ENCODE measurements around the gene CPNE5.
"Not testable (repeated sequence)": the region's sequence is repeated elsewhere in the genome, so short reads cannot be mapped to it uniquely, and the experiment has no call there.

The CPNE5 gene

DNA sequence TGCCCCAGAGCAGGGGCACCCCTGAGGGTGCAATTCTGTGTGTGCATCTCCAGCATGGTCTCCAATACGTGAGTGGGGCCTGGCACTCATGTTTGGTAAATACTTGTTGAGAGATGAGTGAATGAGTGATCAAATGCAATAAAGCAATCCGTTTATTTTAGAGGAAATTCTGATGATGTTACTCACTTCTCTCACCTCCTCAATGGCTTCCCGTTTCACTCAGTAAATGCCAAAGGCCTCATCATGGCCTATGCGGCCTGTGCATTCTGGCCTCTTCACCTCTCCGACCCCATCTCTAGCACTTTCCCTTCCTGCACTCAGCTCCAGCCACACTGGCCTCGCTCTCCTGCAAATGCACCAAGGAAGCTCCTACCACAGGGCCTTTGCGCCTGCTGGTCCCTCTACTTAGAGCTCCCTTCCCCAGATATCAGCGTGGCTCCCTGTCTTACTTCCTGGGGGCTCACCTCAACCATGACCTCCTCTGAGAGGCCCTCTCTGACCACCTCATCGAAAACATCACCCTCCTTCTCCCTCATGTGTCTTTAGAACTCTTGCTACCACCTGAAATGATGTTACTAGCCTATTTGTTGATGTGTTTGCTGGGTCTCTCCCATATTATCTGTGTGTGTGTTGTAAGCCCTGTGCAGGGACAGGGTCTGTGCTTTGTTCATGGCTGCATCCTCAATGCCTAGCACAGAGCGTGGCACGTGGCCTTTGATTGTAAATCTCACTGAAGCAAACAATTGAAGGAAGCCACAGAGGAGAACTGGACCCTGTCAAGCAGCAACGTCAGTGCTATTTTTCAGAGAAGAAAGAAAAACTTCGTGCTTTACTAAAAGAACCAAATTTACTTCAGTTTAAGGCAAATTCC lies 99.1 kb downstream of the CPNE5 start:
- no peak for DNase-seq

DNA sequence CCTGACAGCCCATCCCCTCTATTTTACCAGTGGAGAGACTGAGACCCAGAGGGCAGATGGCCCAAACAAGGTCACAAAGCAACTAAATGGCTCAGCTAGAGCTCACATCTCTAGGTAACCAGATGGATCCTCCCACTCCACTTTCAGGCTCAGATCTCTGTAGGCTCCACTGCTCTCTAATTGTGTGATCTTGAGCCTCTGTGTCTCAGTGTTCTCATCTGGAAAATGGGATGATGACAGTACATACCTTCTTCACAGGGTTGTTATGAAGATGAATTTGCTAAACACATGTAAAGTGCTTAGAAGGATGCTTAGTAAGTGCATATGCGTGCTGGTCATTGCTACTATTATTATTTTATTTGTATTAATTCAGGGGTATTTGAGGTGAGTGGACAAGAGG lies 101.1 kb downstream of the CPNE5 start:
- no peak for DNase-seq

DNA sequence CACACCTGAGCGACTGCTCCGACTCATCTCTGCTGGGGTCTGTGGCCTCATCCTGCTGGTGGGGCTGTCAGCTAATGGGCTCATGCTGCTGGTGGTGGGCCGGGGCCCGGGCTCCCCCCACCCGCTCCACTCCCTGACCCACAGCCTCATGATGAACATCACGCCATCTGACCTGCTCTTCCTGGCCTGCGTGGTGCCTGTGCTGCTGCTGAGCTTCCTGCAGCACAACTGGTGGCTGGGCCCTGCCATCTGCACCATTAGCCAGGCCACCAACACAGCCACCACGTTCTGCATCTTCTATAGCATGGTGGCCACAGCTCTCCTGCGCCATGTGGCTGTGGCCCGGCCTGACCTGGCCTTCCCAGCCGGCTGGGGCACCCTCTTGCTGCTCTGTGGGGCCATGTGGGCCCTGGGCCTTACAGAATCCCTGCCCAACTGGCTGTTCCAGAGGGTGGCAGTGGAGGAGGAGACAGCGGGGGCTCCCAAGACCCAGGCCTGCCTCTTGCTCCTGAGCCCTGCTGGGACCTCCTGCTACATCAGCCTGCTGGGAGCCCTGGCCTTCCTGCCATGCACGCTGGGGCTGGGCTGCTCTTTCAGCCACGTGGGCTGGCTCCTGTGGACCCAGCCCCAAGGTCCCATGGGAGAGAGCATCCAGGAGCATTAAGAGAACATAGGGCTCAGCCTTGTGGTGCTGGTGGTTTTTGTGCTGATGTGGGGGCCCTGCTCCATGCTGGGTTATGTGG lies 102.0 kb downstream of the CPNE5 start:
- no peak for DNase-seq

DNA sequence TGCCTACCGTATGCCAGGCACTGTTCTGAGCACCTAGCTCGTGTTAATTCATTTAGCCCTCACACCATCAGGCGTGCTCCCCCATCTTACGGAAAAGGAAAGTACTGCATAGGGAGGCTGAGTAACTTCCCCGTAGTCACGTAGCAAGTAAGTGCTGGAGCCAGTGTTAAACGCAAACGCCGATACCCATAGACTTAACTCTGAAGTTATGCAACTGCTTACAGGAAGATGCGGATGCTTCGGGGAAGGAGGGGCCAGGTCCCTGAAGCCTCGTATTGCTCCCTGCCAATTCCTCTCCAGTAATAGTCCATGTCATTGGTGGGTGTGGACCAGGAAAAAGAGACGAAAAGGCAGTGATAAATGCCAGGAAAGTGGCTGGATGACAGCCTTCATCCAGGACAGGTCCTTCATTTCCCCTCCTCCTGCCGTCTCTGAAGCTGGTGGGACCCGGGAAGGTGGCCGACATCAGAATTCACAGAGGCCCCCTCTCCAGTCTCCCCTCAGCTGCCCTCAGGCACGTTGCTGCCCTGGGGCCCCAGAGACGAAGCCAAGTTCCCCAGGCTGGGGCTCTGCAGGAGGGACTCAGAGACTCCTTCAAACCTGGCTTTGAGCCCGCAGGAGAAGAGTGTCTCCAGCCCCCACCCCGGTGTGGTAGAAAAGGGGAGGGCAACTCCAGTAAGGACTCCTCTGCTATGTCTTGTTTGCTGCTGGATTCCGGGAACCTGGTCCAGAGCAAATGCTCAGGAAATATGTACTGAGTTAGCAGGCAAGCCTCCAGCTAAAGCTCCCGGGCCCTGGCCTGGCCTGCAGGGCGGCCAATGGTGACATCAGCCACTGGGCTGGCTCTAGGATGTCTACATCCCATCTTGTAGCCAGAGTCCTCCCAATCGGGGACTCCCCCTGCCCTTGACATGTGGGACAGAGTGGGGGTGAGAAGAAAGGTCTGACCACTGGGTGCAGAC lies 103.9 kb downstream of the CPNE5 start:
- peak; percentile 54 for DNase-seq

DNA sequence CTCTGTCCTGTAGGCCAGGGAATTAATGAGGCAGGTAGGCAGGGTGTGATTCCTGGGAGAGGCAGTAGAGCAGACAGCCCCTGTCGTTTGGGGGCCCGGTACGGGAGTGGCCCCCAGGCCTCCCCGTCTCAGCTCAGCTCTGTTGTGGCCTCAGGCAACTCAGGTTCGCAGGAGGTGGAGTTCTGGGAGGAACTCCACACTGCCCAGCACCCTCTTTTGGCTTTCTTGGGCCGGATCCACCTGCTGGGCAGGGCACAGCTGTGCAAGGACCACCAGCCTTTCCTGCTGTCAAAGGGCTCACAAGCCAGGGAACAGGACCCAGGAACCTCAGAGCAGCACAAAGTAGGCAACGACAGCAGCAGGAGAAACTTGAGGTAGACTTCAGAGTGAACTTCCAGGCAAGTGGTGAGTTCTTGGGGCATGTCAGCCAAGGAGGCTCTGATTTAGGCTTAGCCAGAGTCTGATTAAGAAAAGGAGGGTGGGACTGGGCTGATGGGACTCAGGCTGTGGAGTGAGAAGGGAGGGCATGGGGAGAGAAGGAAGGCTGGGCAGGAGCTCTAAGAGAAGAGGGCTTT lies 104.7 kb downstream of the CPNE5 start:
- no peak for DNase-seq

DNA sequence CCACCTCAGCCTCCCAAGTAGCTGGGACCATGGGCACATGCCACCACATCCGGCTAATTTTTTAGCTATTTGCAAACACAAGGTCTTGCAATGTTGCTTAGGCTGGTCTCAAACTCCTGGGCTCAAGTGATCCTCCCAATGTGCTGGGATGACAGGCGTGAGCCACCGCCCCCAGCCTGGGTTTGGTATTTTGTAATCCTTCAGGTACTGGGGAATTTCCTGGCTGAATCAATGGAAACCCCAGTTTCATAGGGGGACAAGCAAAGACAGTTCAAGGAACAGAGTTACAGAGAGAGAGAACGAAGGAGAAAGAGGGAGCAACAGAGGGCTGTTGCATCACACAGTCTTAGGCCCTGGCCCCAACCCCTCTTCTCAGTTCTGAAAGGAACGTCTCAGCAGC lies 105.9 kb downstream of the CPNE5 start:
- no peak for DNase-seq

DNA sequence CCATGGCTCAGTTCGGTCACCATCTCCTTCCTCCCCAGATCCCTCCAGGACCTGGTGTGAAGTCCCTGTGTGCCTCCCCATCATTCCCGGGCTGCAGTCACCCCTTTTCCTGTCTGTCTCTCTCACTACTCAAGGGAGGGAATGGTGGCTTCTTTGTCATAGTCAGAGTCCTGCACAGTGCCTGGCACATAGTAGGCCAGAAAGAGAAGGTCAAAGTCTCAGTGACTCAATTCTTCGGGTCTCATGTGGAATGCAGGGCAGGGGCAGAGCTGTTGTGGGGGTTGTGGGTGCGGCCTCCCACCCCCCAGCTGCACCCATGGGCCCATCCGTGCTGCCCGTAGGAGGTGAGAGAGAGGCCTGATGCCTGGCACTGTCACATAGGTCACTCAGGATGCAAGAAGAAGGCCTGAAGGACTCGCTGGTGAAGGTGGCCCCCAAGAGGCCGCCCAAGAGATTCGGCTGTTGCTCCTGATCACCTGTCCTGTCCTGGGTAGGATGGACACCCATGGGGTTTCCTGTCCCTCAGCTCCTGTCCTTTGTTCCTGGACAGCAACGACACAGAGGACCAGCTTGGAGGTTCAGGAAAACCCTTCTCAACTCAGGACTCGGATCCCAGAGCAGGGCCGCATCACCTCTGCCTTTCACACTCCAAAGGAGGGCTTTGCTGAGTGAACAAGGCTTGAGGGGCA lies 107.5 kb downstream of the CPNE5 start:
- DNase-seq: peak; percentile 23

DNA sequence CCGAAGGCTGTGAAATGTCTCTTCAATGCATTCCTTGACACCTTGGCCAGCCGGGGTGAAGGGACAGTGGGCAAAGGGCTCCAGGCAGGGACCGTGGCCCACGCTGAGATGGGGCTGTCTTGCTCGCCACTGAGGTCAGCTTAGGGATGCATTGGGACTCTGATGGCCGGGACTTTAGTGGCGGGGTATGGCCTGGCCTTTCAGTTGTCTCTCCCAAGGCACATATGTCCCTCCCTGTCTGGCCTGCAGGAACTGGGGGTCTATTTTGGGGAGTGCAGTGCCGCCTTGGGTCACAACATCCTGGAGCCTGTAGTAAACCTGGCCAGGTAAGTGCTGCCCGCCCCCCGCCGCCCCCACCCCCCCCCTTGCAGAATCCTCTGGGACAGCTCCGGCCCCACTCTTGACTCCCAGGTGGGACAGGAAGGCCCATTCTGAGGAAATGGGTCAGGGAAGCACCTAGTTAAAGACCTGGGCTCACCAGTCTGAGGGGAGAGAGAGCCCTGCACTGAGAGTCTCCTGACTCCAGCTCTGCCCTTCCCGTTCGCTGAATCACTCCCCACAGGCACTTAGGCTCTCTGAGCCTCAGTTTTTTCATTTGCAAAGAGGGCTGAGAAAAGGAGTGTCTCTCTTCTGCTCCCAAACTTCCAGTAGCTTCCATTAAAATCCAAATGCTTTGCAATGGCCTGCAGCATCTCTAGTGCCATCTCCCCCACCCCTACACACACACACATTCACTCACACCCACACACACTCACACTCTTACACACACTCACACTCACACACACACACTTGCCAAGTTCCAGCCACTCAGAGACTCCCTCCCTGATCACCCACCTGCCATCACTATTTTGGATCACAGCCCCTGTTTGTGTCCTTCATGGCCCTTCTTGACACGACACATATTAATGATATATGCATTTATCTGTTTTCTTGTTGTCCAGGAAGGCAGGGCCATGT lies 108.5 kb downstream of the CPNE5 start:
- DNase-seq: no peak

DNA sequence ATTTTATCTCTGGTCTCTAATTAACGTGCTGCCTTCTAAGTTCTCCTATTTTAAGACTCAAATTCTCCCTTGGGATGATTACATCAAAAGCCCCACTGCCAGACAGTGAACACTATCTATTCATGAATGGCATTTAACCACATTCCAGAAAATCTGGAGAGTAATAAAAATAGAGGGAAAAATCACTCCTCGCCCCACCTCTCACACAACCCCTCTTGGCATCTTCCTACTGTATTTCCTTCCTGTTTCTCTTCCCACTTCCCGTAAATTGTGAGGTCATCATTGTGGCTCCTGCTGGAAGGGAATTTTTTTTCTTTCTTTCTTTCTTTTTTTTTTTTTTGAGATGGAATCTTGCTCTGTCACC lies 110.1 kb downstream of the CPNE5 start:
- DNase-seq: no peak

DNA sequence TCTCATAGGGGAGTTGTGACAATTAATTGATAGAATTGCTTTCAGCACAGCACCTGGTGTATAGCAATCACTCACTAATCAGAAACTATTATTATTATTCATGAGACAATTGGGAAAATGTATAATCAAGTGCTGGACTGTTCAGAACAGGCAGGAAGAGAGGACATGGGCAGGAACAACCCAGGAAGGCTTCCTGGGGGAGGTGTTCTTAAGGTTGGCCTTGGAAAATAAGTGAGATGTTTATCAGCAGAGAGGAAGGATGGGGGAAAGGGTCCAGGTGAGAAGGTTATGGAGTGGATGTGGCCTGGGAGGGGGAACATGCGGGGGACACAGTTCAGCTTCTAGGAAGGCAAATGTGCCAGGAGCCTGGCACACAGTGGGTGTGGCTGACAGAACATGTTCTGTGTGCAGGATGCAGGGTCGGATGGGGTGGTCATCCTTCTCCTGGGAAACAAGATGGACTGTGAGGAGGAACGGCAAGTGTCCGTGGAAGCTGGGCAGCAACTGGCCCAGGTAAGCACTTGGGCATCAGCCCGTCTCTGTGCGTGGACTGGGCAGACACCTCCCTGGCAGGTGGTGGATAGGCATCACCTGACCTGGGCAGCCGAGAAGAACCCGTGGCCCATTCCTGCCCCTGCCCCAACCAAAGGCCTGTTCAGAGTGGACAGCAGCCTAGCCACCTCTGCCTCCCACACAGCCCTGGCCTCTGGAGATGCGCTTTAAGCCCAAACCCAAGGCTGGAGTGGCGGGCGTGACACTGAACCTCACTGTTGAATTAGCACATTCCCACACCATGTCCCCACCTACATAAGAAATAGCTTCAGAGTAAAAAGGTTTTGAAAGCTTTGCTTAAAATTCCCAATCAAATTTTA lies 110.7 kb downstream of the CPNE5 start:
- no peak for DNase-seq

DNA sequence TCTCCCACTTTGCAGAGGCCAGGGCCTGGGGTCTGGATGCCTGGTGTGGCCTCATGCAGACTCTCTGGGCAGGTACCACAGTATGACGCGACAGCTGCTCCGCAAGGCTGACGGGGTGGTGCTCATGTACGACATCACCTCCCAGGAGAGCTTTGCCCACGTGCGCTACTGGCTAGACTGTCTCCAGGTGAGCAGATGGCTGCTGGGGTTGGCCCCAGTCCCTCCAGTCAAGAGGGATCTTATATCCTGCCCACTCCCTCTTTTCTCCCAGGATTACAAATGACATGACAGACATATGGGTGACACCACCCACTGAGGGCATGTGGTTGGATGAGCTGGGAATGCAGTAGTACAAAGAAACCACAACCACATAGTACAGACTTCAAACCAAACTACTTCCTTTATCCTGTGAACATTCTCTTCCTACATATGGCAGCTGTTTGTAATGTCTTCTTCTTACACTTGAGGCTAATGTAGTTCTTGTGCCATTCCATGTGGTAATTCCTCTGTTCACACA lies 111.7 kb downstream of the CPNE5 start:
- DNase-seq: peak; percentile 99

DNA sequence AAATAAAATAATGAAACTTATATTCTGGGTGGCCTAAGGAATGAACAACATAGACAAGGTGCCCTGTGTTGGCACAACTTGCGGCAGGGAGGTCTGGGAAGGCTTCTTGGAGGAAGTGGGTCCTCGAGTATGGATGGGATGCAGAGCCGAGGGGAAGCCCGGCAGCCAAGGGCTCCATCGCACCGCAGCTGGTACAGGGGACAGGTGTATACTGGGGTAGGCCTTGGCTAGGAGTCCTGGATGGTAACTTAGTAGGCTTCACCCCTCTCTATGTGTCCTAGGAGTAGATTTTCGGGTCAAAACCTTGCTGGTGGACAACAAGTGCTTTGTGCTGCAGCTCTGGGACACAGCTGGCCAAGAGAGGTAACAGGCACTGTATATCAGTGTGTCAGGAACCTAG lies 113.7 kb downstream of the CPNE5 start:
- no peak for DNase-seq

DNA sequence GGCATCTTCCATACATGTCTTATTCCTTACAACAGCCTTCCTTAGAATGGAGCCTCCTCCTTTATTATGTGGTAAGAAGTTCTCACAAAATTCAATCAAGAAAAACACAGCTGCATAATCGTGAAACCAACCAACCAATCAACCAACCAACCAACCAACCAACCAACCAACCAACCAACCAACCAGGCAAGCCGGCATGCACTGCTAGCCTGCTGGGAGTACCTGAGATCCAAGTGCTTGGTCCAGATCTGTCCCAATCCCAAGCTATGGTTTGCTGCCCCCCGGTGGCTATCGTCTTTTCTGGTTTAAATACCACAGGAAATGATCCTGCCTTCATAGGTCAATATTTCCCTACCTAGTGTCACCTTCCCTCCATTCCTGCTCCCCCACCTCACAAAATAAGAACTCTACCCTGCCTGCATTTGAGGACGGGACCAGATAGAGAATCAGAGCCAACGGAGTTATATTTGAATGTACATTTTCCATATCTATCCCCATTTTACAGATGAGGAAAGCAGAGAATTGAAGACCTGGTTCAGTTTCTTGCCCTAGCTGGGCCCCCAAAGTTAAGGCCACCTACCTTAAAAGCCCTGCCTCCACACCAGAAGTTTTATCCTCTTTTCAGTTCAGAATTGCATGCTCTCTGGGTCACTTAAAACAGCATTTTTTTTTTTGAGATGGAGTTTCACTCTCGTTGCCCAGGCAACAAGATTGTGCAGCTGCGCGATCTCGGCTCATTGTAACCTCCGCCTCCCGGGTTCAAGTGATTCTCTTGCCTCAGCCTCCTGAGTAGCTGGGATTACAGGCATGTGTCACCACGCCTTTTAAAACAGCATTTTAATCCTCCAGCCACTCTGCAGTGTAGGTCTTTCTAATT lies 114.5 kb downstream of the CPNE5 start:
- peak; percentile 88 for DNase-seq

DNA sequence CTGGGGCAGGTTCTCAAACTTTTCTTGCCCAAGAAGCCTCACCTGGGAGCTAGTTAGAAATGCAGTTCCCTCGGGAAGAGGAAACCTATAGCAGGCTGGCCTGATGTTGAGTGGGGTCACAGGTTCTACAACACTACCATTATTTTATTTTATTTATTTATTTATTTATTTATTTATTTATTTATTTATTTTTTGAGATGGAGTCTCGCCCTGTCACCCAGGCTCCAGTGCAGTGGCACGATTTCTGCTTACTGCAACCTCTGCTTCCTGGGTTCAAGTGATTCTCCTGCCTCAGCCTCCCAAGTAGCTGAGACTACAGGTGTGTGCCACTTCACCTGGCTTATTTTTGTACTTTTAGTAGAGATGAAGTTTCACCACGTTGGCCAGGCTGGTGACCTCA lies 115.3 kb downstream of the CPNE5 start:
- not testable (repeated sequence) for DNase-seq

DNA sequence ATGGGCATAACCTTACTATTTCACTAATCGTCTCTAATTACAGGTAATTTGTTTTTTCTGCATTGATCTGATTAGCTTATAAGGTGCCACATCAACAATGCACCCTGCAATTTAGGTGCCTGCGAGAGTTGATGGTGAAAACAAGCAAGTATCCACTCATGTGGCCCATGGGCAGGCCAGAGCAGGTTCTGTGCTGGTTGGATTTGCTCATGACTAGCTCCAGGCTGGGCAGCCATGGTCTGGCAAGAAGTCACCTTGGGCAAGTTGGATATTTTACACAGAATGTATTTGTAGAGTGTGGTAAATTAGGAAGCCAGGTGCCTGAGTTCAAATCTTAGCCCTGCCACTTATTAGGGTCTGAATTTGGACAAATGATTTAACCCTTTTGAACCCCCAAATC lies 116.4 kb downstream of the CPNE5 start:
- DNase-seq: peak; percentile 89

DNA sequence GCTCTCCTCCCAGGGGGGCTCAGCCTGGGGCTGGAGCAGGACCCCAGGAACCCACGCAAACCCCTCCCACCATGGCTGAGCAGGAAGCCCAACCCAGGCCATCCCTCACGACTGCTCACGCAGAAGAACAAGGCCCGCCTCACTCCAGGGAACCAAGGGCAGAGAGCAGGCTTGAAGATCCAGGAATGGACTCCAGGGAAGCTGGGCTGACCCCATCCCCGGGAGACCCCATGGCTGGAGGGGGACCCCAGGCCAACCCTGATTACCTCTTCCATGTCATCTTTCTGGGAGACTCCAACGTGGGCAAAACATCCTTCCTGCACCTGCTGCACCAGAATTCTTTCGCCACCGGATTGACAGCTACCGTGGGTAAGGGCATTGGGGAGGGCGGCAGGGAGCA lies 116.9 kb downstream of the CPNE5 start:
- no peak for DNase-seq

DNA sequence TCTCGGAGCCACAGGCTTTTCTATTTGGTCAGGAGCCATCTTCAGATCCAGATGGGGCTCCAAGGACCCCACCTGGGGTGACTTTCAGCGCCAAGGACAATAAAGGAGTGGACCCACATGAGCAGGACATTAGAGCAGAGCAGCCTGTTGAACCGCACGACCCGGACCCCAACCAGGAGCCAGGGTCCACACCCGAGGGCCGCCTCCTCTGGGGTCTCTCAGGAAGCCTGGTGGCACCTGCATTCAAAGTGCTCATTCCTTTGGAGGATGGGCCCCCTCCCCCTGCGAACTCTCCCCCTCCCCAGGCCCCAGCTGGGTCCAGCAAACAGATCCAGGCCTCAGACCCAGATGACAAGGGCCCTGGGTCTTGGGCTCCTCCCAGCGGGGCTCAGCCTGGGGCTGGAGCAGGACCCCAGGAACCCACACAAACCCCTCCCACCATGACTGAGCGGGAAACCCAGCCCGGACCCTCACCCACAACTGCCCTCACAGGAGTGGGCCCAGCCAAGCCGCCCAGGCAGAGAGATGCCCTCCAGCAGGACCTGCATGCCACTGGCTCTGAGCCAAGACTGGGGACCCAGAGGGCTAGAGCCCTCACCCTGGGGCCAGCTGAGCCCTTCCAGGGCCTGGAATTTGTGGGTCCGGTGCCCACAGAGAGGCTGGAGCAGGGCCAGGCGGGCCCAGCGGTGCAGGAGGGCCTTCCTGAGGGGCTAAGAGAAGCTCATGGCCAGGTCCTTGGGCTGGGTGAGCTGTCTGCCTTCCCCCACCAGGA lies 117.7 kb downstream of the CPNE5 start:
- peak; percentile 50 for DNase-seq
